Tibial artery (tissue), 4 donors: ENCODE results near the gene DIAPH1.

Experiments
- DNase-seq, 2 donors: peaks; one replicate each; pipeline ENCODE4 v3.0.0-alpha.2; 2019
- H3K27ac ChIP-seq, 2 donors: fragments of 200-600 bp; sonication (generic) in 1 of 2; 1 replicate in 1 of 2; 2 replicates in 1 of 2; pipeline ENCODE4 v1.5.1; 2018 to 2019; ENCODE audit warnings: mild to moderate bottlenecking in 1 of 2
- H3K27me3 ChIP-seq, 2 donors: fragments of 200-600 bp; sonication (generic) in 1 of 2; one replicate each; pipeline versions ENCODE4 v1.5.1 to v1.6.0; 2016 to 2019
- H3K36me3 ChIP-seq, 3 donors: fragments of 200-600 bp; sonication (generic) in 2 of 3; one replicate each; pipeline ENCODE4 v1.5.1; 2016 to 2019; ENCODE audit warnings: mild to moderate bottlenecking in 2 of 3
- H3K4me1 ChIP-seq, 4 donors: fragments of 200-600 bp; sonication (generic) in 2 of 4; 1 replicate in 3 of 4; 2 replicates in 1 of 4; pipeline ENCODE4 v1.5.1; 2016 to 2019
- H3K4me3 ChIP-seq, 2 donors: fragments of 200-600 bp; sonication (generic) in 1 of 2; 1 replicate in 1 of 2; 2 replicates in 1 of 2; pipeline ENCODE4 v1.5.1; 2018 to 2019; ENCODE audit warnings: mild to moderate bottlenecking in 2 of 2
- H3K9me3 ChIP-seq, 3 donors: fragments of 200-600 bp; sonication (generic) in 1 of 3; one replicate each; pipeline ENCODE4 v1.5.1; 2016 to 2019
- intact Hi-C: fragments of 100-400 bp; cut with DNase I; formaldehyde crosslinking; loops from one replicate; pipeline ENCODE4 v1.15.0; 2023; ENCODE audit warnings: low total_unique reads
- TF ChIP-seq, protein P1 (sequence below), 2 experiments: fragments of 200-600 bp in 1 of 2; fragments of 450-650 bp in 1 of 2; IDR thresholded peaks; one replicate each; pipeline ENCODE4 v1.5.1; 2017 to 2019; ENCODE audit warnings: antibody characterized with exemption in 2 of 2, mild to moderate bottlenecking in 1 of 2, moderate library complexity in 1 of 2

DIAPH1 gene

DNA sequence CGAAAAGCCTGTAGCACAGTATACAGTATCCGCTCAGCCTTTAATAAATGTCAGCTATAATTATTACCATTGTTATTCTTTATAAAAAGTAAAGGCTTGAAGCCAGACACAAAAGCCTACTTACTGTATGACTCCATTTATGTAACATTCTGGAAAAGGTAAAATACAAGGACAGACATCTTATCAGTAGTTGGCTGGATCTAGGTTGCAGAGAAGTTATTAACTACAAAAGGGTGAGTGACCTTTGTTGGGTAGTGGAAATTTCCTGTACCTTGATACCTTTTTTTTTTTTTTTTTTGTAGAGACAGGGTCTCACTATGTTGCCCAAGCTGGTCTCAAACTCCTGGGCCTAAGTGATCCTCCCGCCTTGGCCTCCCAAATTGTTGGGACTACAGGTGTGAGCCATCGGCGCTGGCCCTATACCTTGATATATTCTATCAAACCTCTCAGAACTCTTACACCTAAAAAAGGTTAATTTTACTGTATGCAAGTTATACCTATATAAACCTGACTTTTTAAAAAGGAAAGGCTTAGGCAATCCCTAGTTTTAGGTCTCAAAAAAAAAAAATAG is 11.9 kb upstream of the DIAPH1 start:
- intact Hi-C loops: no loop called here
- Histone ChIP-seq H3K9me3 (no peaks in the 10 kb centered on the region), H3K27me3 (no peaks in the 10 kb centered on the region), H3K27ac (no peak overlapping the region), H3K4me3 (no peak overlapping the region), H3K36me3 (peaks cover 39 to 45% (median 41%) of the 10 kb centered on the region in 3 donors), H3K4me1 (peaks cover 0 to 23% (median 13%) of the 10 kb centered on the region in 4 donors)
- TF ChIP-seq, protein P1, sequence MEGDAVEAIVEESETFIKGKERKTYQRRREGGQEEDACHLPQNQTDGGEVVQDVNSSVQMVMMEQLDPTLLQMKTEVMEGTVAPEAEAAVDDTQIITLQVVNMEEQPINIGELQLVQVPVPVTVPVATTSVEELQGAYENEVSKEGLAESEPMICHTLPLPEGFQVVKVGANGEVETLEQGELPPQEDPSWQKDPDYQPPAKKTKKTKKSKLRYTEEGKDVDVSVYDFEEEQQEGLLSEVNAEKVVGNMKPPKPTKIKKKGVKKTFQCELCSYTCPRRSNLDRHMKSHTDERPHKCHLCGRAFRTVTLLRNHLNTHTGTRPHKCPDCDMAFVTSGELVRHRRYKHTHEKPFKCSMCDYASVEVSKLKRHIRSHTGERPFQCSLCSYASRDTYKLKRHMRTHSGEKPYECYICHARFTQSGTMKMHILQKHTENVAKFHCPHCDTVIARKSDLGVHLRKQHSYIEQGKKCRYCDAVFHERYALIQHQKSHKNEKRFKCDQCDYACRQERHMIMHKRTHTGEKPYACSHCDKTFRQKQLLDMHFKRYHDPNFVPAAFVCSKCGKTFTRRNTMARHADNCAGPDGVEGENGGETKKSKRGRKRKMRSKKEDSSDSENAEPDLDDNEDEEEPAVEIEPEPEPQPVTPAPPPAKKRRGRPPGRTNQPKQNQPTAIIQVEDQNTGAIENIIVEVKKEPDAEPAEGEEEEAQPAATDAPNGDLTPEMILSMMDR (IDR thresholded peaks at IDR 0.05): no peak
- no peak for DNase-seq

DNA sequence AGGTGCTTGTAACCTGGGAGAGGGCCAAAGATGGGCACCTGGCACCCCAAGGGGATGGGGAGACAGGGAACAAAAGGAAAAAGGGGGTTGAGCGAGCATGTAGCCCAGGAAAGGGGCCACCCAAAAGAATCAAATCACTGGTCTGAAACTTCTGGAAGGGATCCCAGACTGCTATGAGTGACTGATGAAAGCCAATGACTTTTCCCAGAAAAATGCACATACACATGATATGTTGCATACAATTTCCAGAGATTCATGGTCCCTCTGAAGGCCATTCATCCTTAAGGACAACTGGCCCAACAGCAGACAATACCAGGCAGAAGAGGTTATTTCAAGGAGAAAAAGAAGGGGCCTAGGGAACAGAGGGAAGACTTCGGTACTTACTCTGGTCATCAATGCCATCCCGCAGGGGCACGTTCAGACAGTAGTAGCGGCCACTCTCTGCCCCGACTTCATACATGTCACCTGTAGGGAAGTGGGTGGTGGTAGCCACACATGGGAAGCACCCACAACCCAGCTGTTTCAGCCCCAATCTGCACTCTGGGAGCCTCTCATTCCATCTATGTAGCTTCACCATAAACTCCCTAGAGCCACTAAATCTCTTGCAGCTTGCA is 9.5 kb upstream of the DIAPH1 start:
- TF ChIP-seq, protein P1 (IDR thresholded peaks at IDR 0.05): no peak
- DNase-seq: no peak
- H3K4me3 ChIP-seq: no peak overlapping the region
- peaks cover 0 to 6% (median 0%) of the 10 kb centered on the region in 4 donors for H3K4me1 ChIP-seq
- peaks cover 56 to 67% (median 59%) of the 10 kb centered on the region in 3 donors for H3K36me3 ChIP-seq
- intact Hi-C loops: loop anchor here (10.0 kb wide), 1 partner anchor 53 kb away; no protein-coding TSS in a partner anchor
- no peak overlapping the region for H3K27ac ChIP-seq
- no peaks in the 10 kb centered on the region for H3K27me3 ChIP-seq
- no peaks in the 10 kb centered on the region for H3K9me3 ChIP-seq

- intact Hi-C loops: loop anchor here (10.0 kb wide), 1 partner anchor 49 kb away; no protein-coding TSS in a partner anchor
- Histone ChIP-seq H3K4me3 (no peak overlapping the region), H3K36me3 (peaks cover 68 to 83% (median 68%) of the 10 kb centered on the region in 3 donors), H3K27ac (no peak overlapping the region), H3K9me3 (no peaks in the 10 kb centered on the region), H3K27me3 (no peaks in the 10 kb centered on the region), H3K4me1 (no peaks in the 10 kb centered on the region)
- DNase-seq: no peak
- TF ChIP-seq, protein P1 (IDR thresholded peaks at IDR 0.05): no peak
Measured at GRCh38 chr5:141623611-141624010, 4.8 kb upstream of the DIAPH1 start.

- no peaks in the 10 kb centered on the region for H3K27me3 ChIP-seq
- intact Hi-C loops: loop anchor here (10.0 kb wide), 1 partner anchor 48 kb away; no protein-coding TSS in a partner anchor
- H3K36me3 ChIP-seq: peaks cover 63 to 79% (median 64%) of the 10 kb centered on the region in 3 donors
- H3K4me3 ChIP-seq: no peak overlapping the region
- no peak for DNase-seq
- H3K27ac ChIP-seq: no peak overlapping the region
- TF ChIP-seq, protein P1 (IDR thresholded peaks at IDR 0.05): no peak
- no peaks in the 10 kb centered on the region for H3K9me3 ChIP-seq
- no peaks in the 10 kb centered on the region for H3K4me1 ChIP-seq
Measured at GRCh38 chr5:141623186-141623585, 4.4 kb upstream of the DIAPH1 start.

DNA sequence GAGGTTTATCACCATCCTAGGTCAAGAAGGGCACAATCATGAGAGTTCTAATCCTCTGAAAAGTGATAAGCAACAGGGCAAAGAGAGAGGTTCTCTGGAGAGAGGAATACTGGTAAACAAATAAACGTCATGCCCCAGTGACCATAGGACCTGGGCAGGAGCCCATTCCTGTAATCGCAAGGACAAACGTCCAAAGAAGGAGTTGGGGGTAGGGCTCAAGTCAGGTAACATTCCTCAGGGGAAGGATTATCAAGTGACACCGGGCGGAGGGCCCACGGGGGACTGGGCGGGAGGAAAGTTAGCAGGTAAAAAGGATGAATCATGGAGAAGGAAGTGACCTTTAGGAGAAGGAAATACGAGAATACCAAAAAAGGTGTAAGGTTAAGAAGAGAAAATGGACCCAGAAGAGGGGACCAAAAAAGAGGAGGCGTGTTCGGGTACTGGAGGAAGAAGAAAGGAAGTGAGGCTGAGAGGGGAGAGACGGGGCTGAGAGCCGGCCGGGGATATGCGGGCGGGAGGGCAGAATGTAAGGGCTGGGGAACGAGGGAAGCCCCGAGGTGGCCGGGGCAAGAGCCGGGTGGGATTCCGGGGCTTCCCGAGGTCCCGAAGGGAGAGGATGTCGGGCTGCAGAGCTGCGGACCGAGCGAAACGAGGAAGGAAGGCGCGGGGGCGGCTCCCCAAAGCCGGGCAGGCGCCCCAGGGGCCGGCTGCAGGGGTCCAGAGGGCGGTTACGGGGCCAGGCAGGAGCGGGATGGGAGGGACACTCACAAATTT is 583 bp downstream of the DIAPH1 start:
- Histone ChIP-seq H3K27me3 (no peaks in the 10 kb centered on the region), H3K27ac (peak overlapping the region; percentile 86 to 97), H3K9me3 (no peaks in the 10 kb centered on the region), H3K4me3 (peak overlapping the region; percentile 69 to 97), H3K36me3 (peaks cover 23 to 30% (median 24%) of the 10 kb centered on the region in 3 donors), H3K4me1 (peaks cover 0 to 47% (median 18%) of the 10 kb centered on the region in 4 donors)
- DNase-seq: peak; percentile 40 to 70
- TF ChIP-seq, protein P1 (IDR thresholded peaks at IDR 0.05): no peak
- intact Hi-C loops: no loop called here
